K562 (cell line): Measurements from ENCODE around the gene SLC25A45.

Source experiments
- BACH1 ChIP-seq: fragments of 200-800 bp; sonication (Bioruptor generic); IDR thresholded peaks from 2 replicates; pipeline ENCODE4 v1.6.1; 2016; ENCODE audit warnings: missing genetic modification characterization, missing compliant biosample characterization
- BDP1 ChIP-seq: IDR thresholded peaks from 3 replicates; pipeline ENCODE4 v1.6.1; 2011; ENCODE audit not compliant: insufficient read length, insufficient read depth
- HMGN3 ChIP-seq: IDR thresholded peaks from 2 replicates; pipeline ENCODE4 v1.6.1; 2011; ENCODE audit warnings: borderline replicate concordance, low read depth, mild to moderate bottlenecking, mixed read lengths, low read length; ENCODE audit not compliant: insufficient read length; ENCODE audit errors: extremely low read depth
- KAT7 ChIP-seq: sonication (generic); formaldehyde crosslinking; IDR thresholded peaks from 2 replicates; pipeline ENCODE4 v1.8.0; 2022; ENCODE audit warnings: missing genetic modification reagents, mild to moderate bottlenecking, borderline replicate concordance
- KAT8 ChIP-seq: fragments of 450-650 bp; IDR thresholded peaks from 2 replicates; pipeline ENCODE4 v1.6.1; 2016; ENCODE audit warnings: low read depth, mild to moderate bottlenecking
- MXD1 ChIP-seq: fragments of 250-450 bp; sonication (Bioruptor Pico); IDR thresholded peaks from 2 replicates; pipeline ENCODE4 v1.8.0; 2021; ENCODE audit warnings: borderline replicate concordance, mild to moderate bottlenecking, moderate library complexity; ENCODE audit not compliant: poor library complexity, severe bottlenecking
- POLR2A ChIP-seq: fragments of 450-650 bp; conservative IDR thresholded peaks from 2 replicates; pipeline ENCODE4 v1.6.1; 2016
- POLR2G ChIP-seq: fragments of 200-400 bp; formaldehyde crosslinking; IDR thresholded peaks from 2 replicates; pipeline ENCODE4 v1.6.1; 2017; ENCODE audit warnings: low read depth, mild to moderate bottlenecking, antibody characterized with exemption, low read length, moderate library complexity
- RBM22 ChIP-seq: fragments of 200-400 bp; formaldehyde crosslinking; IDR thresholded peaks from 2 replicates; pipeline ENCODE4 v1.6.1; 2018; ENCODE audit warnings: low read length, low read depth; ENCODE audit not compliant: poor library complexity, severe bottlenecking
- REST ChIP-seq, 2 experiments: fragments of 450-650 bp; formaldehyde crosslinking in 1 of 2; IDR thresholded peaks; 2 replicates each; pipeline versions ENCODE4 v1.4.0 to v1.6.1; 2014 to 2020; ENCODE audit warnings: mild to moderate bottlenecking in 2 of 2, borderline replicate concordance in 1 of 2, low read depth in 1 of 2
- RFX5 ChIP-seq: IDR thresholded peaks from 2 replicates; pipeline ENCODE4 v1.6.1; 2011; ENCODE audit warnings: low read depth, mild to moderate bottlenecking, improper control_type of control experiment, low read length
- TF ChIP-seq, protein P1 (sequence below), 2 experiments: IDR thresholded peaks in 1 of 2; conservative IDR thresholded peaks in 1 of 2; 2 replicates each; pipeline ENCODE4 v1.6.1; 2016; ENCODE audit warnings: low read depth in 2 of 2, mild to moderate bottlenecking in 1 of 2, missing compliant biosample characterization in 1 of 2, missing genetic modification characterization in 1 of 2, moderate library complexity in 1 of 2

GRCh38 chr11:65416841-65417701, 34.6 kb upstream of the SLC25A45 start:
- TF ChIP-seq, protein P1, sequence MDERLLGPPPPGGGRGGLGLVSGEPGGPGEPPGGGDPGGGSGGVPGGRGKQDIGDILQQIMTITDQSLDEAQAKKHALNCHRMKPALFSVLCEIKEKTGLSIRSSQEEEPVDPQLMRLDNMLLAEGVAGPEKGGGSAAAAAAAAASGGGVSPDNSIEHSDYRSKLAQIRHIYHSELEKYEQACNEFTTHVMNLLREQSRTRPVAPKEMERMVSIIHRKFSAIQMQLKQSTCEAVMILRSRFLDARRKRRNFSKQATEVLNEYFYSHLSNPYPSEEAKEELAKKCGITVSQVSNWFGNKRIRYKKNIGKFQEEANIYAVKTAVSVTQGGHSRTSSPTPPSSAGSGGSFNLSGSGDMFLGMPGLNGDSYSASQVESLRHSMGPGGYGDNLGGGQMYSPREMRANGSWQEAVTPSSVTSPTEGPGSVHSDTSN (CRISPR knock-in tag; IDR thresholded peaks at IDR 0.05; ENCODE audit: low read depth), result no peak
- TF ChIP-seq, protein P1 (tag; conservative IDR thresholded peaks at IDR 0.05; ENCODE audit: low read depth), result no peak
- TF ChIP-seq RFX5, result no peak
- TF ChIP-seq POLR2G, result no peak
- TF ChIP-seq MXD1 (CRISPR knock-in tag), result no peak
- no peak for TF ChIP-seq POLR2A
- no peak for TF ChIP-seq HMGN3
- TF ChIP-seq KAT8, result no peak
- no peak for TF ChIP-seq BDP1
- no peak for TF ChIP-seq BACH1
- TF ChIP-seq REST (IDR thresholded peaks at IDR 0.05; ENCODE audit: borderline replicate concordance), result no peak
- no peak for TF ChIP-seq REST (CRISPR knock-in tag; IDR thresholded peaks at IDR 0.05; ENCODE audit: low read depth)
- no peak for TF ChIP-seq KAT7 (CRISPR knock-in tag)
- no peak for TF ChIP-seq RBM22
